HL-60/S4 treated with retinoic acid at 250 ng/mL for 4 days and 3 days (cell line): ENCODE measurements around the gene PELI2.

Experiments
- in situ Hi-C: fragments of 300-500 bp; cut with MboI; formaldehyde crosslinking; loops from 2 replicates; pipeline ENCODE4 v1.7.0; 2022; ENCODE audit warnings: low sequenced_read_pairs

Gene PELI2

DNA sequence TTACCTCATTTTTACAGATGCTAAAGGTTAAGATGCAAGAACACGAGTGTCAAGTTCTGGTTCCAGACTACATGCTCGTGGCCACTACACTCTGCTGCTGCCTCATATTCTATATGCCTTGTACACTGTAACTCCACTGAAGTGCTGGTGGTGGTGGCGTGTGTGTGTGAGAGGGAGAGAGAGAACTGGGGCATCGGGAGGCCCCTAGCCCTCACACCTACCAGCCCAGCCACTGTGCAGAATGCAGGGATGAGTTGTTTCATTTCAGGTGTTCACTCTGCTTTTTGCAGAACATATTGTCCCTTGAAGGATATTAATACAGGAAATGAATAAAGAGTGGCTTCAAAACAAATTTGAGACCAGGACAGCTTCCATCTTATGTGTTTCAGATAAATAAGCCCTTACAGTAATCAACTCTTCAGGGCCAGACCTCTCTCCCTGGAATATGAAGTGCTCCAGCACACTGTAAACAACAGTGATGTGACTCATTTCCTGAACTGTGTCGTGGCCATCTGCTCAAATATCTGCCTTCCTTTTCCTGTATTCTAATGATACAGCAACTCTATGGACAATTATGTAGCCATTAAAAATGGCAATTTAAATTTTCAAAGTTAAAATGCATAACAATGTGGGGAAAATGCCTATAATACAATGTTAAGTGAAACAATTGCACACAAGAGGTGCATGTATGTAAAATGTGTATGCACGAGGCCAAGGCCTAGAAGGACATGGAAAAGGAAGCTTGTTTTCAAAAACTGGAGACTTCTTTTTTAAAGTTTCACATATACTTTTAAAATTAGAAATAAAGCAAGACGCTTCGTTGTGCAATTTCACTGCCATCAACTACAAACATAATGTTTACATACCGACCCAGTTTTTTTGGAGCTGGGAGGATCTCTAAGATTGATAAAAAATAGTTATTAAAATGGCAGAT lies 215.4 kb downstream of the PELI2 start:
- in situ Hi-C loops: no loop called here

DNA sequence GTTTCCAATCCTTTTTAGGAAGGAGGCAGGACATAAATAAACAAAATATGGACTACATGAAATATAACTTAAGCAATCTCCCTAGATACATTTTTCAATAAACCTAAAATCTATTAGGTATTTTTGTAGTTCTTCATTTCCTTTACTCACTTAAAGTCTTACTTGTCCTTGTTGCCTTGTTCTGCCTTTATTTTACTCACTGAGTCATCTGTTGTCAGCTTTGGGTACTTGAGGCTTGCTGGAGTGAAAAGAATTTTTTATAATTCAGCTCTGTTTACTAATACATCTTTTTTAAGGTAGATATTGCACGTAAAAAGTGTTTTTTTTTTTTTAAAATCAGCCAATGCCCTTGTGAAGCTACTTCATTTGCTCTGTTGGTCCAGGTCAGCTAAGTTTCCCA lies 216.2 kb downstream of the PELI2 start:
- in situ Hi-C loops: no loop called here

DNA sequence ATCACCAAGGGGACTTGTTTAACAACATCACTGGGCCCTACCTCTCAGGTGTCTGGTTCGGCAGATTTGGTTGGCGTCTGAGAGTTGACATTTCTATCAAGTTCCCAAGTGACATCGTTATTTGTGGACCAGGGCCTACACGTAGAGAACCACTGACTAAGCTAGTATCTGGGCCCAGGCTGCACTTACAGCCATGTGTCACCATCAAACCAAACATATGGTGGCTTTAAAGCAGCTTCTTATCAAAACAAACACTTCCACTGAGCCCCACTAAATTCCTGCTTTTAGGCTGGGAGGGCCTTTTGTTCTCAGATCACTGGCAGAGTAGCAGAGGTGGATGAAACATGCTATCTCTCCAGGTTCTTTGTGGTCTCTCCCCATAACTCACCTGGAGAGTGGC lies 220.5 kb downstream of the PELI2 start:
- in situ Hi-C loops: no loop called here

DNA sequence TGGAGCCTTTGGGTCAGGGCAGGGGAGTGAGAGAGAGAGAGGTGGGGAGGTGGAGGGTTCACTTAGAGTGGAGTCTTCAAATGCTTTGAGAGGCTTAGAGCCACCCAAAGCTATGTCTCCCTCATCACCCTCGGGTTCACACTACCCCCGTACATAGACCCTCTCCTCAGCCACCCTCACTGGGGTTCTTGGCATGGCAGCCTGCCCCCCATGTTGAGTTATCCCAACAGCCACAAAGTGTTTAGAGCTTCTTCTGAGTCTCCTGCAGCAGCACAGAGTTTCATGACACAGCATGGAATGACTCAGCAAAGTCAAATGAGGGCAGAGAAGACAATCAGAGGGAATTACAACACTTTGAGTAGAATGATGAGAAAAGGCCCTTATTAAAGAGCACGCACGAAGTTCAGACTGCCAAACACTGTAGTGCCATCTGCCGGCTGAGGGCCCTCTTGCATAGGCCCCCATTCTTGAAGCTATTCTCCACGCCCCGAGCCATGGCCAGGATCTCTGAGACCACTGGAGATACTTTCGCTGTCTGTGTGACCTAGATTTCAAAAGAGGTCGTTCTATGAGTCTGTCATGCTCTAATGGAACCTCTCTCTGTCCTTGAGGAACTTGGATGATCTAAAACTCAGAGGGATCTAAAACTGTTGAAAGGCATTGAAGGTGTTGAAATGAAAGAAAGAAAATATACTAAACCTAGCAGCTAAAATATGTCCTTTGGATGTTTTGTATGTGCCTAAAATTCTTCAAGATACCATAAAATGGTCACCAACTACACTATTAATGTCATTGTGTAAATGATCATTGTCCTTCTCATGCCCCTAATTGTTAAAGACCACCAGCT lies 221.9 kb downstream of the PELI2 start:
- in situ Hi-C loops: no loop called here

DNA sequence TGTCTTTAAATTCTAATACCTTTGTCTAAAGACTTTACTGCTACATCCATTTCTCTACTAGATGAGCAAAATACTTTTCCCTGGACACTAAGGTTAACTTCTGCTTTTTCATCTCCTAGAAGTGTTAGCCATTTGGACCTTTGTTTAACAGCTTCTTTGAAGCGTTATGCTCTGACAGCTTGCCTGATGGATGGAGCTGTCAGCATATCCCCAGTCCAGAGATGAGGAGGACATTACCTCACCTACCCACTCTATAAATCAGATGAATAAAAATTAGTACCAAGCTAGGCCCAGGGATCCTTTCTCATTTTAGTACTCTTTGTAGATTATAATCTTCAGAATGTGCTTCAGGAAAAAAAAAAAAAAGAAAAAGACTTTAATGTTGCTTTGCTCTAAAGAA lies 222.7 kb downstream of the PELI2 start:
- in situ Hi-C loops: no loop called here

DNA sequence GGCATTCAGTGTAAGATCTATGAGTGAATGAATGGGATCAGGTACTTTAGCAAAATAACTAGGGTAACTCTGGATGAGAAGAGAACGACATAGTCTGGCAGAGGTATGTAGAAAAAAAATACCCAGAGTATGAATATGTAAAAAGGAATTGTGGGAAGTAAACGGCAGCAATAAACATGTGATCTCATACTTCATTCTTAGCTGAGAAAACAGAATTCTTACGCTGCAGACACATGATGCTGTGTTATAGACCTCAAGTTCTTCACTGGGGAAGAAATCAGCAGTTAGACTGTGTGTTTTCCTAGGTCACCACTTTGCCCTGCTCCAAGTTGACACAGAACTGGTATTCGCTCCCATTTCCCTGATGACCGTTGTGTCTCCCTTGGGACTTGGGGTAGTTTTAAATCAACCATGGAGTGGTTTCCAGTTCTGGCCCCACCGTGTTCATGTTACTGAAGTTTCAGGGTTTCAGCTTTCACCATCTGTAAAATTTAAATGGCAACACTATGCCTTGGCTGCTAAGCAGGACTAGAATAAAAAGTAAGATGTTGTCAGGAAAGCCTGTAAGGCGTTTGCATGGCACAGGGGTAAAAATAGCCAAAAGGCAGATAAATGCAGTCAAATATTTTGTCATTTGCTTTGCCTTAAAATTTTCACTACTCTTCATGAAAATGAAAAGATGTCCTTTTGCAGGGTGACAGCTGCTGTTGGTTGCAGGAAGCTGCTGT lies 223.7 kb downstream of the PELI2 start:
- in situ Hi-C loops: no loop called here

DNA sequence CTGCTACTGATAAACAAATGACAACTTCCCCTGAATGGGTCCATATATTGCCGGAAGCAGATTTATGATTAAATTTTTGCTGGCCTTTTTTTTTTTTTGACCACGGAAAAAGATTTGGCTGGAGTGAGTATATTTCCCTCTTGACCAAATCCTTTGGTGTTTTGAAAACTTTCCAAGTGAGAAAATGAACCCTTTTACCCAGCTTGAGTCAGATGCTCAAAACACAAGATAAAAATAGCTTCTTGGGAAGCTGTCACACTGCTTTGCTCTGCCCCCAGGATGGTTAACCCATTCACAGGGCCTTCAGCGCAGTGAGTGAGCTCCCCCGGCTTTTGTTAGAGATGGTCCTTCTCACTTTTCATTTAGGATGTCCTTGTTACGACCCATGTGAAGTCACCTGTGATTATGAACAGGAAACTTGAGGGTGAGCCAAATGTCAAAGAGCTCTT lies 224.3 kb downstream of the PELI2 start:
- in situ Hi-C loops: no loop called here

DNA sequence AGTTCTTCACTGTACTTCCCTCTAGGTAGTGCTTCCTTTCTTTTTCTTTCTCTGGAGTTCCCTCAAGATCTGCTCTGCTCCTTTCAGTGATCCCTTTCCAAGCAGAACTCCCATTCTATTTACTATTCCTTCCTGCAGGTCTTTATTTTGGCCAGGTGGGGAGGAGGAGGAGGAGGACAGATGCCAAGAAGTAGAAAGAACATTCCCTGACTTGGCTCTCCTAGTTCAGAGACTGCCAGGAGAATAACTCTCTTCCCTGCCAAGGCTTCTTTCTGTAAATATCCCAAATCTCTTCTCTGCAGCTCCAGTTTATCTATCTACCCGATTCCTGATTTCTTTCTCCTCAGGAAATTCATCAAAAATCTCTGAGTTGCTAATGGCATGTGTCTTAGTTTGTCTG lies 231.7 kb downstream of the PELI2 start:
- in situ Hi-C loops: no loop called here
